Hindlimb muscle (tissue), 1 donor: ENCODE measurements around the gene CCDC146. TPM values are rescaled to one million over a fixed set of nuclear protein-coding genes. Genes with fewer than 3 reads are reported as not detected.
"Not testable (repeated sequence)": the region's sequence is repeated elsewhere in the genome, so short reads cannot be mapped to it uniquely, and the experiment has no call there.

Experiments used
- DNase-seq: peaks from one replicate; pipeline ENCODE4 v3.0.0-alpha.2; 2013
- polyA plus RNA-seq: library from polyadenylated mRNA; unstranded; fragments of 120-200 nt; gene quantifications from one replicate; pipeline ENCODE4 v1.2.1, GENCODE V29; 2013; ENCODE audit not compliant: insufficient read length

CCDC146 gene
- polyA plus RNA-seq, 1 donor, result 7.6 TPM

DNA sequence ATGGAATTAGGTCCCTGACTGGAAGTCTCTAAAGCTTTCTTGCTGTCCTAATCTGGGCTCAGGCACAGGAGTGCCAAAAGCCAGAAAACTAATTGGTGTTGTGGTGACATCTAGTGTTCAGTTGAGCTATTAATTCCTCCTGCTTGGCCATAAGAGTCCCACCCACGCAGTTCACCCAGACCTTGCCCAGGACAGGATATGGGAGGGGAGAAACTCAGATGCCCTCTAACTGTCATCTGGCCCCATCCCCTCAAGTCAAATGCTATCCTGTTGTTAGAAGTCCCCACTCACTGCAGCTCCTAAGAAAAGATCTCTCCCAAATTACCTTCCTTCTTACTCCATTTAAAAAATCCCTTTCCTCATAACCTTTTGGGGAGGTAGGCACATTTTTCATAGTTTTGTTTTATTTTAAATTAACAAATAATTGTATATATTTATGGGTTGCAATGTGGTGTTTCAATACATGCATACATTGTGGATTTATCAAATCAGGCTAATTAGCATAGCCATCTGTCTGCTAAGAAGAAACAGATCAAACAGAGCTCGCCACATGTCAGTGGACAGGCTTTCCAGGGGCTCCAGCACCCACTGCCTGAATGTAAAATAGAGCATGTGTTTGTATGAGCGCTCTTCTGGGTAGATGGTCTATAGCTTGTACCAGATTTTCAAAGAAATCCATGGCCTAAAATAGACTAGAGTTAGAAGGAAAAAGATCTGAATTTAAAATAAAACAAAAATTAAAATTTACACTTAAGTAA, 209.7 kb downstream of the CCDC146 start:
- DNase-seq, result peak; percentile 87

DNA sequence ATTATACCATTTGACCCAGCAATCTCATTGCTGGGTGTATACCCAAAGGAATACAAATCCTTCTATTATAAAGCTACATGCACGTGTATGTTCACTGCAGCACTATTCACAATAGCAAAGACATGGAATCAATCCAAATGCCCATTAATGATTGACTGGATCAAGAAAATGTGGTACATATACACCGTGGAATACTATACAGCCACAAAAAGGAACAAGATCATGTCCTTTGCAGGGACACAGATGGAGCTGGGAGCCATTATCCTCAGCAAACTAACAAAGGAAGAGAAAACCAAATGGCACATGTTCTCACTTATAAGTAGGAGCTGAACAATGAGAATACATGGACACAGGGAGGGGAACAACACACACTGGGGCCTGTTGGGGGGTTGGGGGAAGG, 211.6 kb downstream of the CCDC146 start:
- not testable (repeated sequence) for DNase-seq

DNA sequence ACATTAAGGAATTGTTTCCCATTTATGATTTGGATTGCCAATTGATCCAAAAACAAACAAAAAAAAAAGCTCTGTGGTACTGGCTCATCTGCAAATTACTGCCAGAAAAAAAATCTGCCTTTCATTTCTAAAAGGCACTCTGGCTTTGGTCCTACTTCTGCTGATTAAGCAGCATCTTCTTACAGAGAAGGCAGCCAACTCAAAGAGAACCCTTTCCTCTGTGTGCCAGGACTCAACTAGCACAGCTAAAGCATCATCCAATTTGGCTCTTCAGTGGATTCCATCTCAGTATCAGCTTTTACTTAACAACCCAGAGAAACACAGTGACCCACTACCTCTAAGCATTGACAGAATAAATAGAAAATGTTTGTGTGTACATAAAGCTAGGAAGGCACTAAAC, 213.2 kb downstream of the CCDC146 start:
- no peak for DNase-seq

DNA sequence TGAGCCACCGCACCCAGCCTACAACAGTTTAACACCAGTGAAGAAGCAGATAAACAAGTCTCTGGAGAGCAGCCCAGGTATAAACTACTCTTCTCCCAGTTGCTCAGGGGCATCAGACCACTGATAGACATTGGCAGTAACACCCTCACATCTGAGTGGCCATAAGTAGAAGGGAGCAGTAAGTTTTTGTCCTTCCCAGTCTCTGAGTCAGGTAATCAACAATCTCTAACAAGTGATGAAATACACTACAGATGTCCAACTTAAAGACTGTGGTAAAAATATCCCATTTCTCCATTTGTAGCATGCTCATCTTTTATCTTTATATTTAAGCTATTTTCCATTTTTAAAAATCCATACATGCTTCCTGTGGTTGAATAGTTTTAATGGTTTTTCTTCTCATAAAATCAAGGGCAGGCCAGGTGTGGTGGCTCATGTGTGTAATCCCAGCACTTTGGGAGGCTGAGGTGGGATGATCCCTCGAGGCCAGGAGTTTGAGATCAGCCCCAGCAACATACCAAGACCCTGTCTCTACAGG, 215.1 kb downstream of the CCDC146 start:
- DNase-seq, result no peak

DNA sequence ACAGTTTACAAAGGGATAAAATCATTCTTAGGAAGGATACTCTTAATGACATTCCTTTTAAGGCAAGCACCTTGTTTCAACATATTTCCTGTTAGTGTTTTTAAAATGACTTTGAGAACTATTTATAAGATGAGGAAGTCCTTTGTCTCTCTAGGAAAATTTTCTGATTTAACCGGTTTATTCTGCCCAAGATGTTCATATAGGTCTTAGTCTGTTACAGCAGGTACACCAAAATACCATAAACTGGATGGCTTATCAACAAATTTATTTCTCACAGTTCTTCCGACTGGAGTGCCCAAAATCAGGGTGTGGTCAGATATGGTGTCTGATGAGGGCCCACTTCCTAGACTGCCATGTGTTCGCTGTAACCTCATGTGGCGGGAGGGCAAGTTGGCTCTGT, 215.8 kb downstream of the CCDC146 start:
- DNase-seq, result no peak

DNA sequence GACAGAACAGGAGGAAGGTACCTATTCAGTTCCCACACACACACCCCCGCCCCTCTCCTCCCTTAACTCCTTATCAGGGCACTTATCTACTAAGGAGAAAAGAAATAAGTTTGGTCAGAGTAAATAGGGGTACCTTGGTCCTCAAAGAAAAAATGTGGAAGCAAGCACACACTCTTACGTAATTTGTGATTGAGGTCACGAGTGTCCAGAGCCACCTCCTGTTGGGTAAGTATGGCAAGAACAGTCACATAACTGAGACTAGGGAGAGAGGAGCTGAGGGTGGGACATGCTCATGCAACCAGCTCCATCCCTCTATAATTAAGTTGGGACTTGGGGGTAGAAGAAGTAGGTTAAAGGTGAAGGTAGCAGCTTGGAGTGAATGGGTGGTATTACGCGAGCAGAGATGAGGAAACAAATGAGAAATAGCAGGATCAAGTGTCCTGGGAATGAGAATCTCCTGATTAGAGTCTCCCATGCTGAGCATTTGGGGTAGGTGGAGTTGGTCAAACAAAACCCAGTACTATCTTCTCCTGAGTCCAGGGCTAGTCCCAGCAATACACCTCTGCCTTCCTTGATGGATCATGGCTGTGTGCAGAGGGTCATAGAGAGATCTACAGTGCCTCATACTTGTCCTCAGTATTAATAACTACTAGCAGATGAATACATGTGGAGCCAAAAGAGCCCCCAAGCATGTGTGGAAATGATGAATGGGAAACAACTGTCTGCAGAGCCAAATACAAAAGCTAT, 216.6 kb downstream of the CCDC146 start:
- DNase-seq, result no peak

DNA sequence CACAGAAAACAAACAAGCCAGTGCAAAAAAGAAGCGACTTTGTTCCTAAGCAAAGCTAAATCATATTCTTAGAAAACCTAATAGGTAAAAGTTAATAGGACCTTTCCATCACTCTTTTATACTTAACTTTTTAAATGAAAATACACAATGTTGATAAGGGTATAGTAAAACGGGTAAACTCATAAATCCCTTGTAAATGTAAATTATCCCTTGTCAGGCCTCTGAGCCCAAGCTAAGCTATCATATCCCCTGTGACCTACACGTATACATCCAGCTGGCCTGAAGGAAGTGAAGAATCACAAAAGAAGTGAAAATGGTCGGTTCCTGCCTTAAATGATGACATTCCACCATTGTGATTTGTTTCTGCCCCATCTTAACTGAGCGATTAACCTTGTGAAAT, 217.3 kb downstream of the CCDC146 start:
- no peak for DNase-seq

Other genes with a start within 250 kb of the CCDC146 start
- gene SPDYE17, start 90.3 kb upstream of the CCDC146 start, polyA plus RNA-seq, result not detected
- 0.34 TPM for gene SPDYE18, start 60.1 kb upstream of the CCDC146 start, polyA plus RNA-seq
- 22.2 TPM for gene FGL2, start 77.2 kb downstream of the CCDC146 start, polyA plus RNA-seq